SK-N-SH (cell line): ENCODE data around the gene TFAP2C. TPM values are rescaled to one million over a fixed set of nuclear protein-coding genes. Genes with fewer than 3 reads are reported as not detected.

Experiments used
- CTCF ChIA-PET: fragments of 300-600, 350-600 bp; formaldehyde crosslinking; extraction: SDS; loops from one replicate; lab custom pipeline; 2021; lab: Yijun Ruan, JAX
- POLR2A ChIA-PET: fragments of 350-600 bp; sonication (Branson Sonifier 250); formaldehyde crosslinking; extraction: SDS; loops from one replicate; lab custom pipeline; 2020; ENCODE audit warnings: antibody characterized with exemption, inconsistent platforms; lab: Yijun Ruan, JAX
- DNase-seq: peaks from one replicate; pipeline ENCODE4 v3.0.0; 2012
- H2AFZ ChIP-seq: fragments of 200-600 bp; sonication (generic); 2 replicates; pipeline ENCODE4 v1.8.1; 2016; ENCODE audit warnings: antibody characterized with exemption, mild to moderate bottlenecking, low read depth
- H3F3A ChIP-seq: fragments of 200-600 bp; sonication (generic); replicated peaks from 2 replicates; pipeline ENCODE3; 2016; ENCODE audit warnings: antibody characterized with exemption, mild to moderate bottlenecking; ENCODE audit not compliant: insufficient read depth
- H3K27ac ChIP-seq, 2 experiments: fragments of 200-500 bp in 1 of 2; fragments of 200-600 bp in 1 of 2; sonication (Bioruptor generic) in 1 of 2; sonication (generic), shearing (Covaris generic) in 1 of 2; 2 replicates each; pipeline versions ENCODE4 v1.5.1 to v1.6.1; 2014 to 2016; ENCODE audit warnings: low read depth in 2 of 2, inconsistent platforms in 1 of 2, low read length in 1 of 2, mild to moderate bottlenecking in 1 of 2, mixed read lengths in 1 of 2
- H3K27me3 ChIP-seq: fragments of 200-600 bp; sonication (generic), shearing (Covaris generic); 2 replicates; pipeline ENCODE4 v1.6.1; 2016; ENCODE audit warnings: mixed run types; ENCODE audit not compliant: insufficient read depth
- H3K36me3 ChIP-seq, 2 experiments: fragments of 200-500 bp in 1 of 2; fragments of 200-600 bp in 1 of 2; sonication (Bioruptor generic) in 1 of 2; sonication (generic) in 1 of 2; replicated peaks in 1 of 2; 2 replicates each; pipeline versions ENCODE3 to v1.5.1; 2014 to 2016; ENCODE audit warnings: low read length in 1 of 2, mild to moderate bottlenecking in 1 of 2; ENCODE audit not compliant: insufficient read depth in 2 of 2, control insufficient read depth in 1 of 2
- H3K4me1 ChIP-seq, 2 experiments: fragments of 200-500 bp in 1 of 2; fragments of 200-600 bp in 1 of 2; sonication (Bioruptor generic) in 1 of 2; sonication (generic), shearing (Covaris generic) in 1 of 2; 2 replicates each; pipeline versions ENCODE4 v1.5.1 to v1.6.1; 2014 to 2016; ENCODE audit warnings: low read depth in 1 of 2, low read length in 1 of 2, mixed run types in 1 of 2; ENCODE audit not compliant: insufficient read depth in 2 of 2, control insufficient read depth in 1 of 2
- H3K4me2 ChIP-seq: fragments of 200-600 bp; sonication (generic), shearing (Covaris generic); 2 replicates; pipeline ENCODE4 v1.6.1; 2017; ENCODE audit warnings: mixed run types
- H3K4me3 ChIP-seq, 2 experiments: fragments of 200-500 bp in 1 of 2; fragments of 200-600 bp in 1 of 2; sonication (Bioruptor generic) in 1 of 2; sonication (generic), shearing (Covaris generic) in 1 of 2; 2 replicates each; pipeline versions ENCODE4 v1.5.1 to v1.8.1; 2014 to 2016; ENCODE audit warnings: low read depth in 2 of 2, inconsistent platforms in 1 of 2, low read length in 1 of 2, mild to moderate bottlenecking in 1 of 2, mixed read lengths in 1 of 2, moderate library complexity in 1 of 2
- H3K79me2 ChIP-seq: fragments of 200-600 bp; sonication (generic); 2 replicates; pipeline ENCODE4 v1.8.1; 2017; ENCODE audit warnings: mild to moderate bottlenecking; ENCODE audit not compliant: insufficient read depth
- H3K9ac ChIP-seq: fragments of 200-600 bp; sonication (generic); 2 replicates; pipeline ENCODE4 v1.6.1; 2017; ENCODE audit warnings: mixed run types
- H3K9me2 ChIP-seq: fragments of 200-600 bp; sonication (generic); 2 replicates; pipeline ENCODE4 v1.6.1; 2017; ENCODE audit warnings: mixed run types
- H3K9me3 ChIP-seq: fragments of 200-600 bp; sonication (generic); 2 replicates; pipeline ENCODE4 v1.6.1; 2017; ENCODE audit warnings: mixed run types, mild to moderate bottlenecking, moderate library complexity
- H4K20me1 ChIP-seq: fragments of 200-600 bp; sonication (generic); 2 replicates; pipeline ENCODE4 v1.6.1; 2017; ENCODE audit warnings: mild to moderate bottlenecking, mixed run types; ENCODE audit not compliant: insufficient read depth
- CHD2 ChIP-seq: fragments of 150-350 bp; IDR thresholded peaks from 2 replicates; pipeline ENCODE4 v1.6.1; 2018; ENCODE audit warnings: low read length; ENCODE audit not compliant: partially characterized antibody
- EP300 ChIP-seq, 2 experiments: IDR thresholded peaks; 2 replicates each; pipeline versions ENCODE4 v1.4.0 to v1.6.1; 2012; ENCODE audit warnings: borderline replicate concordance in 1 of 2, low read depth in 1 of 2, low read length in 1 of 2
- FOSL2 ChIP-seq: IDR thresholded peaks from 2 replicates; pipeline ENCODE4 v1.4.0; 2012; ENCODE audit warnings: low read depth, mild to moderate bottlenecking, moderate library complexity, borderline replicate concordance
- FOXJ3 ChIP-seq: sonication (generic); formaldehyde crosslinking; IDR thresholded peaks from 2 replicates; pipeline ENCODE4 v1.5.1; 2020; ENCODE audit warnings: mild to moderate bottlenecking, missing genetic modification reagents
- GATA2 ChIP-seq: sonication (generic); formaldehyde crosslinking; IDR thresholded peaks from 2 replicates; pipeline ENCODE4 v1.5.0; 2020; ENCODE audit warnings: mild to moderate bottlenecking, missing genetic modification reagents
- JUND ChIP-seq: IDR thresholded peaks from 2 replicates; pipeline ENCODE4 v1.4.0; 2012
- MXI1 ChIP-seq: IDR thresholded peaks from 2 replicates; pipeline ENCODE4 v1.6.1; 2012; ENCODE audit warnings: mild to moderate bottlenecking, low read depth, low read length, improper control_type of control experiment
- POLR2AphosphoS5 ChIP-seq: IDR thresholded peaks from 2 replicates; pipeline ENCODE4 v1.6.1; 2012; ENCODE audit warnings: low read depth, low read length
- RAD21 ChIP-seq: IDR thresholded peaks from 2 replicates; pipeline ENCODE4 v1.6.1; 2012; ENCODE audit warnings: mild to moderate bottlenecking, low read length
- RCOR1 ChIP-seq: fragments of 150-350 bp; IDR thresholded peaks from 2 replicates; pipeline ENCODE4 v1.6.1; 2017; ENCODE audit warnings: antibody characterized with exemption, low read length
- RFX5 ChIP-seq: IDR thresholded peaks from 2 replicates; pipeline ENCODE4 v1.6.1; 2012; ENCODE audit warnings: mild to moderate bottlenecking, improper control_type of control experiment, low read length
- RXRA ChIP-seq: IDR thresholded peaks from 2 replicates; pipeline ENCODE4 v1.4.0; 2012; ENCODE audit warnings: low read depth, mild to moderate bottlenecking, borderline replicate concordance
- SIN3A ChIP-seq: IDR thresholded peaks from 2 replicates; pipeline ENCODE4 v1.6.1; 2012; ENCODE audit warnings: low read depth, mild to moderate bottlenecking, low read length, moderate library complexity, borderline replicate concordance
- TAF1 ChIP-seq: IDR thresholded peaks from 2 replicates; pipeline ENCODE4 v1.6.1; 2012; ENCODE audit warnings: low read depth, mild to moderate bottlenecking, low read length, moderate library complexity, borderline replicate concordance
- USF2 ChIP-seq: fragments of 150-350 bp; IDR thresholded peaks from 2 replicates; pipeline ENCODE4 v1.6.1; 2017; ENCODE audit warnings: antibody characterized with exemption, low read length, low read depth, borderline replicate concordance
- WGBS: methylation state at CpG from one replicate; pipeline ENCODE4 v1.1.6; 2017; ENCODE audit warnings: low lambda C conversion rate; 5-methylcytosine and 5-hydroxymethylcytosine counted together
- polyA plus RNA-seq, 3 experiments: library from polyadenylated mRNA; depleted of rRNA; stranded (reverse); fragments of >200 nt; gene quantifications; 2 replicates each; pipeline ENCODE4 v1.2.3, GENCODE V29; 2012
- TF ChIP-seq, protein P1 (sequence below): IDR thresholded peaks from 2 replicates; pipeline ENCODE4 v1.4.0; 2012; ENCODE audit warnings: low read depth, borderline replicate concordance
- TF ChIP-seq, protein P2 (sequence below): IDR thresholded peaks from 2 replicates; pipeline ENCODE4 v1.4.0; 2012; ENCODE audit warnings: low read depth
- TF ChIP-seq, protein P3 (sequence below): fragments of 200-600 bp; sonication (generic); IDR thresholded peaks from 2 replicates; pipeline ENCODE4 v1.6.1; 2017; ENCODE audit warnings: antibody characterized with exemption, mild to moderate bottlenecking, moderate library complexity

The TFAP2C gene
- polyA plus RNA-seq, 1 of the 3 experiments (the other 2 are of a cell fraction) = not detected

DNA sequence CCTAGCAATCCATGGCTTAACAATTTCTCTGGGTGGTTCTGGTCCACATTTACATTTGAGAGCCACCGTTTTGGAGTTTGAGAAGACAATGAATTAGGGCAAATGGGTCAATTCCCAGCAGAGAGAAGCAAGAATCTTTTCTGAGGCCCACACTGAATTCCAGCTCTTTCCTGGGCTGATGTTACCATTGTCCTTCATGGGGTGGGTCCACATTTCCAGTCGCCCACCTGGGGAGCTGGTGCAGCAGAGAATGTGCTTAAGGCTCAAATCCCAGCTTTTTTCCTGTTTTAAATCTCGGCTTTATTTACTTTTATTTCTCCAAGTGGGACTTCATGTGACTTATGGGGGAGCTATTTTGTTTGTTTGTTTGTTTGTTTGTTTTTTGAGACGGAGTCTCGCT is 44.2 kb upstream of the TFAP2C start:
- Histone ChIP-seq H3K4me2 (no peak overlapping the region), H3K27ac (no peak overlapping the region), H3K36me3 (no peaks in the 10 kb centered on the region), H2AFZ (no peak overlapping the region), H3K79me2 (no peaks in the 10 kb centered on the region), H3K4me1 (no peaks in the 10 kb centered on the region), H4K20me1 (no peaks in the 10 kb centered on the region), H3K4me3 (no peak overlapping the region), H3K27me3 (peaks cover 40% of the 10 kb centered on the region; the same call in 1 of the 2 replicates), H3K9me2 (no peaks in the 10 kb centered on the region), H3K9me3 (no peaks in the 10 kb centered on the region), H3K9ac (no peak overlapping the region), H3F3A (no peaks in the 10 kb centered on the region)
- TF ChIP-seq, protein P1, sequence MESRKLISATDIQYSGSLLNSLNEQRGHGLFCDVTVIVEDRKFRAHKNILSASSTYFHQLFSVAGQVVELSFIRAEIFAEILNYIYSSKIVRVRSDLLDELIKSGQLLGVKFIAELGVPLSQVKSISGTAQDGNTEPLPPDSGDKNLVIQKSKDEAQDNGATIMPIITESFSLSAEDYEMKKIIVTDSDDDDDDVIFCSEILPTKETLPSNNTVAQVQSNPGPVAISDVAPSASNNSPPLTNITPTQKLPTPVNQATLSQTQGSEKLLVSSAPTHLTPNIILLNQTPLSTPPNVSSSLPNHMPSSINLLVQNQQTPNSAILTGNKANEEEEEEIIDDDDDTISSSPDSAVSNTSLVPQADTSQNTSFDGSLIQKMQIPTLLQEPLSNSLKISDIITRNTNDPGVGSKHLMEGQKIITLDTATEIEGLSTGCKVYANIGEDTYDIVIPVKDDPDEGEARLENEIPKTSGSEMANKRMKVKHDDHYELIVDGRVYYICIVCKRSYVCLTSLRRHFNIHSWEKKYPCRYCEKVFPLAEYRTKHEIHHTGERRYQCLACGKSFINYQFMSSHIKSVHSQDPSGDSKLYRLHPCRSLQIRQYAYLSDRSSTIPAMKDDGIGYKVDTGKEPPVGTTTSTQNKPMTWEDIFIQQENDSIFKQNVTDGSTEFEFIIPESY = no peak
- TF ChIP-seq SIN3A (no peak), FOSL2 (no peak), RCOR1 (no peak), FOXJ3 (CRISPR knock-in tag) (no peak), TAF1 (no peak), MXI1 (no peak), CHD2 (no peak), RFX5 (no peak), POLR2AphosphoS5 (no peak), EP300 (IDR thresholded peaks at IDR 0.05; ENCODE audit: borderline replicate concordance in 1 of 2, low read depth in 1 of 2, low read length in 1 of 2) (no peak), JUND (no peak), RXRA (no peak), USF2 (no peak), GATA2 (no peak), RAD21 (no peak)
- TF ChIP-seq, protein P2, sequence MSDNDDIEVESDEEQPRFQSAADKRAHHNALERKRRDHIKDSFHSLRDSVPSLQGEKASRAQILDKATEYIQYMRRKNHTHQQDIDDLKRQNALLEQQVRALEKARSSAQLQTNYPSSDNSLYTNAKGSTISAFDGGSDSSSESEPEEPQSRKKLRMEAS = no peak
- TF ChIP-seq, protein P3, sequence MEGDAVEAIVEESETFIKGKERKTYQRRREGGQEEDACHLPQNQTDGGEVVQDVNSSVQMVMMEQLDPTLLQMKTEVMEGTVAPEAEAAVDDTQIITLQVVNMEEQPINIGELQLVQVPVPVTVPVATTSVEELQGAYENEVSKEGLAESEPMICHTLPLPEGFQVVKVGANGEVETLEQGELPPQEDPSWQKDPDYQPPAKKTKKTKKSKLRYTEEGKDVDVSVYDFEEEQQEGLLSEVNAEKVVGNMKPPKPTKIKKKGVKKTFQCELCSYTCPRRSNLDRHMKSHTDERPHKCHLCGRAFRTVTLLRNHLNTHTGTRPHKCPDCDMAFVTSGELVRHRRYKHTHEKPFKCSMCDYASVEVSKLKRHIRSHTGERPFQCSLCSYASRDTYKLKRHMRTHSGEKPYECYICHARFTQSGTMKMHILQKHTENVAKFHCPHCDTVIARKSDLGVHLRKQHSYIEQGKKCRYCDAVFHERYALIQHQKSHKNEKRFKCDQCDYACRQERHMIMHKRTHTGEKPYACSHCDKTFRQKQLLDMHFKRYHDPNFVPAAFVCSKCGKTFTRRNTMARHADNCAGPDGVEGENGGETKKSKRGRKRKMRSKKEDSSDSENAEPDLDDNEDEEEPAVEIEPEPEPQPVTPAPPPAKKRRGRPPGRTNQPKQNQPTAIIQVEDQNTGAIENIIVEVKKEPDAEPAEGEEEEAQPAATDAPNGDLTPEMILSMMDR = no peak
- DNase-seq = no peak
- ChIA-PET CTCF (no interaction called here), POLR2A (no interaction called here)
- 46% methylated on average over 5 of the region's 5 CpGs for WGBS
